Loucy (cell line): ENCODE data around the gene CLEC17A.
"Not testable (repeated sequence)": the region's sequence is repeated elsewhere in the genome, so short reads cannot be mapped to it uniquely, and the experiment has no call there.

Experiments
- H2AFZ ChIP-seq: fragments of 200-600 bp; sonication (generic); 2 replicates; pipeline ENCODE4 v1.6.0; 2016; ENCODE audit warnings: antibody characterized with exemption, mild to moderate bottlenecking, low read length, moderate library complexity
- H3F3A ChIP-seq: fragments of 200-600 bp; 2 replicates; pipeline ENCODE4 v1.6.0; 2016; ENCODE audit warnings: antibody characterized with exemption, low read depth, mild to moderate bottlenecking
- H3K27me3 ChIP-seq: fragments of 200-600 bp; sonication (generic); 2 replicates; pipeline ENCODE4 v1.6.1; 2014; ENCODE audit warnings: low read length, mild to moderate bottlenecking; ENCODE audit not compliant: insufficient read depth, poor library complexity, severe bottlenecking
- H3K36me3 ChIP-seq: fragments of 200-600 bp; sonication (generic); 2 replicates; pipeline ENCODE4 v1.6.1; 2016; ENCODE audit warnings: low read length; ENCODE audit not compliant: insufficient read depth
- H3K4me1 ChIP-seq: fragments of 200-600 bp; sonication (generic); 2 replicates; pipeline ENCODE4 v1.5.1; 2014; ENCODE audit warnings: low read length, mild to moderate bottlenecking; ENCODE audit not compliant: insufficient read depth, poor library complexity, severe bottlenecking
- H3K4me2 ChIP-seq: fragments of 200-600 bp; sonication (generic); 2 replicates; pipeline ENCODE4 v1.6.0; 2014; ENCODE audit warnings: antibody characterized with exemption, low read length, low read depth, mild to moderate bottlenecking; ENCODE audit not compliant: poor library complexity, severe bottlenecking
- H3K4me3 ChIP-seq: fragments of 200-600 bp; sonication (generic); 2 replicates; pipeline ENCODE4 v1.5.1; 2014; ENCODE audit warnings: low read length, mild to moderate bottlenecking, mixed read lengths; ENCODE audit not compliant: poor library complexity, severe bottlenecking
- H3K79me2 ChIP-seq: fragments of 200-600 bp; sonication (generic); 2 replicates; pipeline ENCODE4 v1.6.1; 2014; ENCODE audit warnings: low read length; ENCODE audit not compliant: insufficient read depth
- H3K9ac ChIP-seq: fragments of 200-600 bp; sonication (generic); 2 replicates; pipeline ENCODE4 v1.6.0; 2014; ENCODE audit warnings: mild to moderate bottlenecking, low read depth, low read length, moderate library complexity; ENCODE audit not compliant: poor library complexity, severe bottlenecking
- H3K9me2 ChIP-seq: fragments of 200-600 bp; sonication (generic); replicated peaks from 2 replicates; pipeline ENCODE4 v1.6.1; 2016; ENCODE audit warnings: low read depth, low read length, mixed read lengths
- H3K9me3 ChIP-seq: fragments of 200-600 bp; sonication (generic); 2 replicates; pipeline ENCODE4 v1.6.1; 2014; ENCODE audit warnings: mild to moderate bottlenecking, antibody characterized with exemption, low read length, low read depth; ENCODE audit not compliant: insufficient read depth
- H4K20me1 ChIP-seq: fragments of 200-600 bp; sonication (generic); 2 replicates; pipeline ENCODE4 v1.6.0; 2014; ENCODE audit warnings: antibody characterized with exemption, low read length, mild to moderate bottlenecking; ENCODE audit not compliant: insufficient read depth, poor library complexity, severe bottlenecking
- CTCF ChIP-seq: fragments of 200-600 bp; sonication (generic); conservative IDR thresholded peaks from 2 replicates; pipeline ENCODE4 v1.5.1; 2014; ENCODE audit warnings: mild to moderate bottlenecking, antibody characterized with exemption, low read length
- EZH2phosphoT487 ChIP-seq: fragments of 200-600 bp; IDR thresholded peaks from 2 replicates; pipeline ENCODE4 v1.6.1; 2018; ENCODE audit warnings: antibody characterized with exemption, mild to moderate bottlenecking, moderate library complexity, borderline replicate concordance

Gene CLEC17A

GRCh38 chr19:14606627-14607026, 23.7 kb downstream of the CLEC17A start:
- Histone ChIP-seq H3K79me2 (no peaks in the 10 kb centered on the region), H3K9me2 (no peaks in the 10 kb centered on the region), H3K9me3 (no peaks in the 10 kb centered on the region), H3K4me2 (no peak overlapping the region), H3K4me3 (no peak overlapping the region), H4K20me1 (no peaks in the 10 kb centered on the region), H3K9ac (no peak overlapping the region), H3K36me3 (no peaks in the 10 kb centered on the region), H2AFZ (no peak overlapping the region), H3K4me1 (peaks cover 14% of the 10 kb centered on the region), H3F3A (0 out of 2 replicates have a peak, but pooled peaks cover 4% of the 10 kb centered on the region), H3K27me3 (peaks cover 40% of the 10 kb centered on the region)
- no peak for TF ChIP-seq EZH2phosphoT487
- no peak for TF ChIP-seq CTCF

- no peaks in the 10 kb centered on the region for H3F3A ChIP-seq
- no peak overlapping the region for H3K9ac ChIP-seq
- H3K27me3 ChIP-seq = peaks cover 17% of the 10 kb centered on the region
- H2AFZ ChIP-seq = no peak overlapping the region
- no peaks in the 10 kb centered on the region for H4K20me1 ChIP-seq
- H3K4me1 ChIP-seq = no peaks in the 10 kb centered on the region
- H3K36me3 ChIP-seq = no peaks in the 10 kb centered on the region
- no peaks in the 10 kb centered on the region for H3K79me2 ChIP-seq
- no peaks in the 10 kb centered on the region for H3K9me2 ChIP-seq
- H3K9me3 ChIP-seq = no peaks in the 10 kb centered on the region
- TF ChIP-seq CTCF (no peak), EZH2phosphoT487 (no peak)
- no peak overlapping the region for H3K4me3 ChIP-seq
- H3K4me2 ChIP-seq = no peak overlapping the region
Measured at GRCh38 chr19:14611051-14611450, 28.2 kb downstream of the CLEC17A start.

- H3K4me1 ChIP-seq, H4K20me1 ChIP-seq, H3K4me2 ChIP-seq, H3K36me3 ChIP-seq, H3K9me3 ChIP-seq, H3K79me2 ChIP-seq, H3F3A ChIP-seq, H3K4me3 ChIP-seq, H3K9me2 ChIP-seq, H2AFZ ChIP-seq, H3K27me3 ChIP-seq, H3K9ac ChIP-seq: not testable (repeated sequence)
Measured at GRCh38 chr19:14612242-14612641, 29.4 kb downstream of the CLEC17A start.

- Histone ChIP-seq H3K36me3 (no peaks in the 10 kb centered on the region), H3F3A (no peaks in the 10 kb centered on the region), H3K4me1 (no peaks in the 10 kb centered on the region), H3K9me2 (no peaks in the 10 kb centered on the region), H2AFZ (no peak overlapping the region), H3K79me2 (no peaks in the 10 kb centered on the region), H3K4me2 (no peak overlapping the region), H3K9ac (no peak overlapping the region), H4K20me1 (no peaks in the 10 kb centered on the region), H3K27me3 (peaks cover 7% of the 10 kb centered on the region), H3K9me3 (no peaks in the 10 kb centered on the region), H3K4me3 (no peak overlapping the region)
- no peak for TF ChIP-seq CTCF
- TF ChIP-seq EZH2phosphoT487 = no peak
Measured at GRCh38 chr19:14612657-14613056, 29.8 kb downstream of the CLEC17A start.

- H3K27me3 ChIP-seq, H3K79me2 ChIP-seq, H3K36me3 ChIP-seq, H3K9ac ChIP-seq, H3K4me2 ChIP-seq, H4K20me1 ChIP-seq, H3K4me3 ChIP-seq, H3K4me1 ChIP-seq, H3K9me3 ChIP-seq, H2AFZ ChIP-seq, H3F3A ChIP-seq, H3K9me2 ChIP-seq: not testable (repeated sequence)
Measured at GRCh38 chr19:14613399-14614098, 30.7 kb downstream of the CLEC17A start.
